Measurements from ENCODE around the gene SLC4A1.

DNA sequence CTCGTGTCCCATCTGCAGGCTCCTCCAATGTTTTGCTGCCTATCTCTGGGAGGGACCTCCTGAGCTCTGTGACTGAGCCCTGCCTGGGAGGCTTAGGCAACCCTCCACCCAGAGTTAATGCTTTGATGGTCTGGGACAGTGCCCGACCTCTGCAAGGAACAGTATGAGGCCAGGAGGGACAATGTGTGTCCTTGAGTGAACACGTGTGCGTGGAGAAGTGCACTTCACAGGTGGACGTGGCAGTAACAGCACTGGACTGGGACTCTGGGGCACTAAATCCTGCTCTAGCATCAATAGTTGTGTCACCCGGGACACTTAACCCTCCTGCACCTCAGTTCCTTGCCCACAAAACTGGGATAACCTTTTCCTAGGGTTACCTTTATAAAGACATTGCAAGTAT, 53.0 kb downstream of the SLC4A1 start:
- TF ChIP-seq POLR2A (IDR thresholded peaks at IDR 0.05; ENCODE audit: low read length), result no peak
- TF ChIP-seq GATA1 (IDR thresholded peaks at IDR 0.05; ENCODE audit: low read depth, low read length), result no peak

All from erythroblast (primary cell).